Colonic mucosa (tissue), 4 donors: ENCODE measurements around the gene S100A12. TPM values are rescaled to one million over a fixed set of nuclear protein-coding genes. Genes with fewer than 3 reads are reported as not detected.

Experiments used
- DNase-seq: peaks from one replicate; pipeline ENCODE4 v3.0.0-alpha.2; 2020
- H3K27ac ChIP-seq: fragments of 200-600 bp; one replicate; pipeline ENCODE4 v1.8.0; 2021
- H3K27me3 ChIP-seq: fragments of 200-600 bp; one replicate; pipeline ENCODE4 v1.8.0; 2021
- H3K36me3 ChIP-seq: fragments of 200-600 bp; one replicate; pipeline ENCODE4 v1.8.0; 2021
- H3K4me1 ChIP-seq: fragments of 200-600 bp; one replicate; pipeline ENCODE4 v1.8.0; 2021; ENCODE audit warnings: mild to moderate bottlenecking
- H3K4me3 ChIP-seq: fragments of 200-600 bp; one replicate; pipeline ENCODE4 v1.8.0; 2021
- H3K9ac ChIP-seq, 2 donors: one replicate each; pipeline ENCODE4 v1.7.0; 2013; ENCODE audit warnings: control low read depth in 2 of 2, low read depth in 2 of 2, low read length in 2 of 2
- H3K9me3 ChIP-seq: fragments of 200-600 bp; one replicate; pipeline ENCODE4 v1.8.0; 2021
- intact Hi-C: fragments of 100-400 bp; cut with DNase I; formaldehyde crosslinking; loops from one replicate; pipeline ENCODE4 v1.14.1; 2022
- total RNA-seq, 2 donors: library from RNA; stranded (reverse); fragmentation: NEBNext Ultra II Directional in 1 of 2; extraction: Animal tissue kit (Norgen Biotek cat#: 25700) in 1 of 2; gene quantifications; one replicate each; pipeline ENCODE4 v1.2.1, GENCODE V29; 2021
- TF ChIP-seq, protein P1 (sequence below): fragments of 200-600 bp; IDR thresholded peaks from one replicate; pipeline ENCODE4 v1.8.0; 2022; ENCODE audit warnings: antibody characterized with exemption, mild to moderate bottlenecking
- donor health status: healthy.
- donor health status: DM: no; HTN: no; CAD: no.
- donor health status: DM: no; HTN: no; CAD: no.

Gene S100A12
- total RNA-seq, 2 donors from 2014 or later: not detected

DNA sequence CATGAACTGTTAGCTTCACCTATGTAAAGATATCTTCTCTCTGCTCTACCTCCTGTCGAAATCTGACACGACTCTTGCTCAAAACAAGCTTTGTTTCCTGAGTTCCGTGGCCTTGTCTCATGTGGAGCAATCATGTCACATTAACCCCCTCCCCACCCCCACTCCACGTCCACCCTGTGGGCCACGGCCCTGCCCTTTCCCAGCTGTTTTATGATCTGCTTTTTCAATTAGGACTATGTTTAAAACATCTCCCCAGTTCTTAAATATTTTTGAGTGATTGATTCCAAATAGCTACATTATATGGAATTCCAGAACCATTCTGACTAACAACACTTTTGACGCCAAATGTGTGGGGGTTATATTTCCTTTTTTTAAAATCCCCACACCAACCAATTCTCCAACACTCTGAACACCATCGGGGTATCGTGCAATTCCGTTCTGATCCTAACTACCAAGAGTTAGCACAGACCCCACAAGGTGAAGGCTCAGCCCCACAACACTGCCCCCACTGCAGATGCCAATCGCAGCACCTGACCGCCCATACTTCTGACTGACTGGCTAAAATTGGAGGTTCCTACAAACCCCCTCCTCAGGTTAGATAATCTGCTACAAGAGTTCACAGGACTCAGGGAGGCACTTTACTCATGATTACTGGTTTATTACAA, 28.1 kb upstream of the S100A12 start:
- TF ChIP-seq, protein P1, sequence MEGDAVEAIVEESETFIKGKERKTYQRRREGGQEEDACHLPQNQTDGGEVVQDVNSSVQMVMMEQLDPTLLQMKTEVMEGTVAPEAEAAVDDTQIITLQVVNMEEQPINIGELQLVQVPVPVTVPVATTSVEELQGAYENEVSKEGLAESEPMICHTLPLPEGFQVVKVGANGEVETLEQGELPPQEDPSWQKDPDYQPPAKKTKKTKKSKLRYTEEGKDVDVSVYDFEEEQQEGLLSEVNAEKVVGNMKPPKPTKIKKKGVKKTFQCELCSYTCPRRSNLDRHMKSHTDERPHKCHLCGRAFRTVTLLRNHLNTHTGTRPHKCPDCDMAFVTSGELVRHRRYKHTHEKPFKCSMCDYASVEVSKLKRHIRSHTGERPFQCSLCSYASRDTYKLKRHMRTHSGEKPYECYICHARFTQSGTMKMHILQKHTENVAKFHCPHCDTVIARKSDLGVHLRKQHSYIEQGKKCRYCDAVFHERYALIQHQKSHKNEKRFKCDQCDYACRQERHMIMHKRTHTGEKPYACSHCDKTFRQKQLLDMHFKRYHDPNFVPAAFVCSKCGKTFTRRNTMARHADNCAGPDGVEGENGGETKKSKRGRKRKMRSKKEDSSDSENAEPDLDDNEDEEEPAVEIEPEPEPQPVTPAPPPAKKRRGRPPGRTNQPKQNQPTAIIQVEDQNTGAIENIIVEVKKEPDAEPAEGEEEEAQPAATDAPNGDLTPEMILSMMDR: no peak
- H3K27ac ChIP-seq: no peak overlapping the region
- no peak for DNase-seq
- H3K4me3 ChIP-seq: no peak overlapping the region
- intact Hi-C loops: loop anchor here (10.0 kb wide), 1 partner anchor 49 kb away; the partner anchor contains the start of gene S100A9
- no peaks in the 10 kb centered on the region for H3K36me3 ChIP-seq
- H3K9me3 ChIP-seq: no peaks in the 10 kb centered on the region
- H3K4me1 ChIP-seq: no peaks in the 10 kb centered on the region
- no peaks in the 10 kb centered on the region for H3K27me3 ChIP-seq
- no peak overlapping the region for H3K9ac ChIP-seq

DNA sequence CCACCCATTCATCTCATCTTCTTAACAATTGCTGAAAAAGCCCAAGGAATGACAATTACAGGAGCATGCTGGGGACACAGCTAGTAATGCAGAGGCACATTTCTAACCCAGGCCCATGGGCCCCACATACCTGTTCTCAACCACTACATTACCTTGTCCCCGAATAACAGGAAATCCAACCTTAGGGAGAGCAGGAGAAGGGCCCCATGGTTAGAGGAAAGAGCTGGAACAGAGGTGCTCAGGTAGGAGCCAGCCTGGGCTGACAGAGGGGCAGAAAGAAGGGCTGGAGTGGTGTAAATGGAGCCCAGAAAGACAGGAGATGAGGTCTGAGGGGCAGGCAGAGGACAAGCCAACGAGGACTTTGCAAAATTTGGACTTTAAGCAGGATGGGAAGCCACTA, 26.8 kb upstream of the S100A12 start:
- TF ChIP-seq, protein P1: no peak
- no peak overlapping the region for H3K4me3 ChIP-seq
- intact Hi-C loops: loop anchor here (10.0 kb wide), 1 partner anchor 47 kb away; the partner anchor contains the start of gene S100A9
- H3K27ac ChIP-seq: no peak overlapping the region
- no peaks in the 10 kb centered on the region for H3K4me1 ChIP-seq
- no peaks in the 10 kb centered on the region for H3K36me3 ChIP-seq
- H3K9me3 ChIP-seq: no peaks in the 10 kb centered on the region
- no peak for DNase-seq
- H3K27me3 ChIP-seq: no peaks in the 10 kb centered on the region
- no peak overlapping the region for H3K9ac ChIP-seq

DNA sequence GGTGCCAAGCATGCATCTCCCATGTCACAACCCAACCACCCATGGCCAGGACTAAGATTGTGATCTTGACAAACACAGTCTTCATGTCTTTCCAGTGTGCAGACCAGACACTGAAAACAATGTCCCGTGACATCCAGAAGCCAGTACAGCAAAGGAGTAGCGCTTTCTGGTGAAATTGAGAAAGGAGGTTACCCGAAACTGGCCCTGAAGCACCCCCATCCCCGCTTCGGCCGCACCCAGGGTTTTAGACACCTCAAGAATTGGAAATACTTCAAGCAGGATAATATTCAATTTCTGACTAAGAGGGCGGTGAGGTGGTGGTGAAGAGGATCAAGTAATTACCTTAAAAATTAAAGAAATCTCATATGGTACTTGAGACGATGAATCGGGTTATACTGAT, 26.0 kb upstream of the S100A12 start:
- no peaks in the 10 kb centered on the region for H3K4me1 ChIP-seq
- H3K36me3 ChIP-seq: no peaks in the 10 kb centered on the region
- TF ChIP-seq, protein P1: no peak
- H3K4me3 ChIP-seq: no peak overlapping the region
- intact Hi-C loops: loop anchor here (10.0 kb wide), 1 partner anchor 47 kb away; the partner anchor contains the start of gene S100A9
- no peak overlapping the region for H3K9ac ChIP-seq
- no peaks in the 10 kb centered on the region for H3K27me3 ChIP-seq
- no peak for DNase-seq
- H3K9me3 ChIP-seq: no peaks in the 10 kb centered on the region
- H3K27ac ChIP-seq: no peak overlapping the region

DNA sequence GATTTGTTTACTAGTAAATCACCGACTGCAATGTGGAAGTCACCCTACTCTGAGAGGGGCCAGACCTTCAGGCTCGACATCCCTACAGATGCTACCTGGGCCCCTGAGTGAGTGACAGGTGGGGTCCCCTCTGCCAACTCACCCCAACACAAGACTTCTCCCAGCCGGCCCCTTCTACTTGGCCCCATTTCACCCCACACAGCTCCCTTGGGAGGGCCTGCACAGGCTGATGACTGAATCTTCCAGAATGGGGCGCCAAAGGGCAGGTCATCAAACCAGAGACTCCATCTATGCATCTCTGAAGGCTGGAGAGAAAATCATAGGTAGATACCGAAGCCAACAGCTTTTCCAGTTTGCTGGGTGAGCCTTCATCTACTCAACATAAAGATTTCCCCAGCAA, 24.8 kb upstream of the S100A12 start:
- Histone ChIP-seq H3K9me3 (no peaks in the 10 kb centered on the region), H3K36me3 (no peaks in the 10 kb centered on the region), H3K4me1 (no peaks in the 10 kb centered on the region), H3K27ac (no peak overlapping the region), H3K9ac (no peak overlapping the region), H3K4me3 (no peak overlapping the region), H3K27me3 (no peaks in the 10 kb centered on the region)
- intact Hi-C loops: loop anchor here (10.0 kb wide), 1 partner anchor 45 kb away; the partner anchor contains the start of gene S100A9
- no peak for DNase-seq
- TF ChIP-seq, protein P1: no peak

DNA sequence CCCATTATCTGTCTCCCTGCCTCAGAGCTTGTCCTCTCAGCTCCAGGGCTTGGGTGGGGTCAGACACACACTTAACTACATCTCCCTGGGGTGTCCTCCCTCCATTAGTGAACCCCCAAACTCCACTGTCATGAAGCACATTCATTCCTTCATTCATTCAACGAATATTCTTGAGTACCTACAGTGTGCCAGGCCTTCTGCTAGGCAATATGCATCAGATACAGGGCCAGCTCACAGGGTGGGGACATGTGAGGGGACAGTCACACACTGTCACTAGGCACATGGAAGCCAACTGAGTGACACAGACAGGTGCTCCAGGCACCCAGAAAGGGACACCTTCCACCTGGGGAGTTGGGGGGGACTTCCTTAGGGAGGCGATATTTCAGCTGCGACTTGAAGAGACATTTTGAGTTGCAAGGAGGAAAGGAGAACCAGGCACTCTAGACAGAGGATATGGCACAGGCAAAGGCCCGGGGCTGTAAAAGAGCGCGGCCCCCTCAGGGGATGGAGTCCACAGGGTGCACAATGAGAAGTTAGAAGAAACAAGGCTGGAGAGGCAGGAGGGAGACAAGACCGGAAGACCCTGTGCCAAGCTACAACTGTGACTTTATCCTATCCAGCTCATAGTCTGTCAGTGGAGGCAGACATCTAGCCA, 24.1 kb upstream of the S100A12 start:
- DNase-seq: no peak
- intact Hi-C loops: loop anchor here (10.0 kb wide), 1 partner anchor 45 kb away; the partner anchor contains the start of gene S100A9
- H3K9me3 ChIP-seq: no peaks in the 10 kb centered on the region
- H3K27ac ChIP-seq: no peak overlapping the region
- H3K9ac ChIP-seq: no peak overlapping the region
- no peaks in the 10 kb centered on the region for H3K27me3 ChIP-seq
- no peaks in the 10 kb centered on the region for H3K36me3 ChIP-seq
- TF ChIP-seq, protein P1: no peak
- no peaks in the 10 kb centered on the region for H3K4me1 ChIP-seq
- H3K4me3 ChIP-seq: no peak overlapping the region
